HUDEP-2 (cell line): ENCODE results near the gene C20orf96.
"Not testable (repeated sequence)": the region's sequence is repeated elsewhere in the genome, so short reads cannot be mapped to it uniquely, and the experiment has no call there.

ENCODE experiments used
- DNase-seq, 76 experiments: peaks; one replicate each; lab custom pipeline; 2025; ENCODE audit not compliant: unreplicated experiment in 76 of 76; lab: John Stamatoyannopoulos, UW

C20orf96 gene, protein sequence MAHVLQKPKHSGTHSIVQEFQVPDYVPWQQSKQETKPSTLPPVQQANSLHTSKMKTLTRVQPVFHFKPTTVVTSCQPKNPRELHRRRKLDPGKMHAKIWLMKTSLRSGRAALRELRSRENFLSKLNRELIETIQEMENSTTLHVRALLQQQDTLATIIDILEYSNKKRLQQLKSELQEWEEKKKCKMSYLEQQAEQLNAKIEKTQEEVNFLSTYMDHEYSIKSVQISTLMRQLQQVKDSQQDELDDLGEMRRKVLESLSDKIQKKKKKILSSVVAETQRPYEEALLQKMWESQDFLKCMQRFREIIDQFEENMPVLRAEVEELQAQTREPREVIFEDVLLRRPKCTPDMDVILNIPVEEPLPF

DNA sequence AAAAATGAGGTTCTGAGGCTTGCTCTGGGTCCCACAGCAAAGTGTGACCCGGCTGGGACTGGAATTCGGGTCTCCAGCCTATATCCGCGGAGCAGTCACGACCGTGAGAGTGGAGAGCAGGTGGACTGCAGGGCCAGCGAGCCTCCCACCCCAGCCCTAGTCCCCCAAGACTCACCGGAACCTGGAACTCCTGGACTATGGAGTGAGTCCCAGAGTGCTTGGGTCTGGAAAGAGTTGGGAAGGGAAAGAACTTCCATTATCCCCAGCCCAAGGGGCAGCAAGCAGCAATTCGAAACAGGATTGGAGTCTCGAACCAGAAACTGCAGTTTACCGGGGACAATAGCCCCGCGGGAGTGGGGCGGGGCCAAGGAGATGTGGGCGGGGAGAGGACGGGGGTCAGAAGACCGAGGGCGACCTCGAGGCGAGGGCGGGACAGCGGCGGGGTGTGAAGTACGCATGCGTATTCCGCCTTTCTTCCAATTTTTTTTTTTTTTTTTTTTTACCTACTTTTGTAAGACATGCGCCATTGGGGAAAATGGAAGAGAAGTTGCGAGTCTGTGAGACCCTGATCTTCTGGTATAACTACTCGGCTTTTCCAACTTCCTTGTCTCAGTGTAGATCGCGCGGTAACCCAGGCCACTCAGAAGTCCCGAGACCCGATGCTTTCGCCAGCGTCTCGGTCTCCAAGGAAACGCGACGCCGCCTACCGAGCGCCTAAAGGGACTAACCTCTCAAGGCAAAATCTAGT is at the start of gene C20orf96:
Gene C20orf96, minus strand, starts transcription at position 667 of the 748 bp plus-strand sequence. Its CDS starts 140 bp downstream, at position 527.
- peak in 75 of 76 experiments; percentile 48 to 95 (median 84) for DNase-seq

DNA sequence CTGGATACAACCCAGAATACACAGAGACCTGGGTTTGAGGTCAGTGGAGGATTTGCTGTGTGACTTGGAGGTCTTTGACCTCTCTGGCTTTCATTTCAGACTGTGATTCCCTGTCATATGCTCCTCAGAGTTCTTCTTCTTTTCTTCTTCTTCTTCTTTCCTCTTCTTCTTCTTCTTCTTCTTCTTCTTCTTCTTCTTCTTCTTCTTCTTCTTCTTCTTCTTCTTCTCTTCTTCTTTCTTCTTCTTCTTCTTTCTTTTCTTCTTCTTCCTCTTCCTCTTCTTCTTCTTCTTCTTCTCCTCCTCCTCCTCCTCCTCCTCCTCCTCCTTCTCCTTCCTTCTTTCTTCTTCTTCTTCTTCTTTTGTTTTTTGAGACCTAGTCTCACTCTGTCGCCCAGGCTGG is 45.5 kb upstream of the C20orf96 start:
- not testable (repeated sequence) for DNase-seq

DNA sequence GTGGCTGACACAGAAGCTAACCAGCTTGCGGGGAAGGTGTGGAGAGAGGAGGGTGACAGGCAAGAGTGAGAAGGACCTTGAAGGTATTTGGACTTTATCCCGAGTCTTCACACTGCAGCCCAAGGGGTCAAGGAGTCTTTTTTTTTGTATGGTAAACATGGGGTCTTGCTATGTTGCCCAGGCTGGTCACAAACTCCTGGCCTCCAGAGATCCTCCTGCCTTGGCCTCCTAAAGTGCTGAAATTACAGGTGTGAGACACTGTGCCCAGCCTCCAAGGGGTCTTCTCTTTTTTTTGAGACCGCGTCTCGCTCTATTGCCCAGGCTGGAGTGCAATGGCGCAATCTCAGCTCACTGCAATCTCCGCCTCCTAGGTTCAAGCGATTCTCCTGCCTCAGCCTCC is 44.0 kb upstream of the C20orf96 start:
- no peak for DNase-seq

DNA sequence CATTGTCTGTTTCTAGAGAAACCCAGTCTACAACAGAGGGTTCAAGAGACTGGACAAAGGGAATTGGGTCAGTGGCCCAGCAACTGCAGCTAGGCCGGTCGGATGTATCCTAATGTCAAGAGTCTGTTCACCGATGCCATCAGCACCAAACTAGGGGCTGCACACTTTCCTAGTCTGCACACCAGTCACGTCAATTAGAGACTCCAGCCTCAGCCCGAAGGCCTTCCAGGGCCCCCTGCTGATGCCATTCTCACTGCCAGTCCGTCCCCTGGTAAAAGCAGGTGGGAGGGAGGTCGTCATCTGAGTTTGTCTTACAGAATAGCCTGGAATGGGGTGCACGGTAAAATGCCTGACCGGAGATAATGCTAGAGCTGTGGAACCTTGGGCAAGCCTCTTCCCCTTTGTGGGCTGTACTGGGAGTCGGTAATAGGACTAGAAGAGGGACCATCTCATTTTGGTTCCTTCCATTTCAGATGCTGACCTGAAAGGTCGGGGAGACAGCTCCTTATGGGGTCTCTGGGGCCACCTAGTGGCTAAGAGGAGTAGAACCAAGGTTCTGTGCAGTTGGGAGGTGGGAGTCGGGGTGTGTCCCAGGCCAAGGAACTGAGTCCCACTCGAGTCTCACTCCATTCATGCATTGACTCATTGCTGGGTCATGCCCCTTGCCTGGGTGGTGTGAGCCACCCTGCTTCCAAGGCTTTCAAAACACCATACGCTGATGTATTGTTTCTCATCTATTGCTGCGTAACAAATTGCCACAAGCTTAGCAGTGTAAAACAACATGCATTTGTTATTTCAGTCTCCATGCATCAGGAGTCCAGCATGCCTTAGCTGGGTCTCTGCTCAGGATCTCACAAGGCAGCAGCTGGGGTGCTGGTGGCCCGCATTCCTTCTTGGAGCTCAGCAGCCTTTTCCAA is 39.9 kb upstream of the C20orf96 start:
- DNase-seq = peak in 55 of 76 experiments; percentile 6 to 67 (median 33)

DNA sequence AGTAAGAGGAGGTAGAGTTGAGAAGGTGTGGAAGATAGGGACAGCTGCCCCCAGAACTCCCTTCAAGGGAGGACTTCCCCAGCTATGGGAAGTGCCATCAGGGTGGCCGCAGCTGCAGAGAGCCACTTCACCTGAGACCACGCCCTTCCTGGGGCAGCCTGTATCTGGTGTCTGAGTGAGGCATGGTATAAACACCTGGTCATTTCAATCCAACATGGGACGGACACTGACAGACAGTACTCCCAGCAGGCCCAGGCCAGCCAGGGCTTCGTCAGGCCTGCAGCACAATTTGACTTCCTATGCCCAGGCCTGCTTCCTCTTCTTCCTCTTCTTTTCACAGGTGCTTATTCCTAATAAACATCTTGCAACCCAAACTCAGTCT is 39.3 kb upstream of the C20orf96 start:
- no peak for DNase-seq

DNA sequence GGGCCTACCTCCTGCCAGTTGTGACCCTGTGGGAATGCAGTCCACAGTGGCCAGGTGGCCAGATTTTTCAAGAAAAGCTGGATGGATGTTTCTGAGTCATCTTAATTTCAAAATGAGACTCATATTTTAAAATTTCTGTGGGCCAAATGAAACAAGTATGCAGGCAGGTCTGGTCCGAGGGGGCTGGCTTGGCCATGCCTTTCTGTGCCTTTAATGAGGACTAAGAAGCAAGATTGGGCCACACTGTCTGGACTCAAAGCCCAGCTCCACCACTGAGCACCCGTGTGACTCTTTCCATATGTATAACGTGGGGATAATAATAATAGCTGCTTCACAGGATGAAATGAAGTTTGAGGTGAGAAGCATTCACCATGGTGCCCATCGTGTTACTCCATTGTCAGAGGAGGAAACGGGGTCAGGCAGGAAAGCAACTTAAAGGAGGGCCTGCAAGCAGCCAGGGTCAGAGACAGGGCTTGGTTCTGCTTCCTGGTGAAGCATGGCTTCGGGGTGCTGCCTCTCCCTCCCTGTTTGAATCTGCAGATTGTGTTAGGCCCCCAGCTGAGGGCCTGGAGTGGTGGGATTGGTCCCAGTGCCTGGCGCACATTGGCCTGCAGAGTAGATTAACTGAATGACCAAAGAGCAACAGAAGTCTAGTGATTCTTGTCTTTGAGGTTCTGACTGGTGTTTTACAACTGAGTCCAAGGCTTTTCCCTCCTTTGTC is 38.6 kb upstream of the C20orf96 start:
- no peak for DNase-seq

DNA sequence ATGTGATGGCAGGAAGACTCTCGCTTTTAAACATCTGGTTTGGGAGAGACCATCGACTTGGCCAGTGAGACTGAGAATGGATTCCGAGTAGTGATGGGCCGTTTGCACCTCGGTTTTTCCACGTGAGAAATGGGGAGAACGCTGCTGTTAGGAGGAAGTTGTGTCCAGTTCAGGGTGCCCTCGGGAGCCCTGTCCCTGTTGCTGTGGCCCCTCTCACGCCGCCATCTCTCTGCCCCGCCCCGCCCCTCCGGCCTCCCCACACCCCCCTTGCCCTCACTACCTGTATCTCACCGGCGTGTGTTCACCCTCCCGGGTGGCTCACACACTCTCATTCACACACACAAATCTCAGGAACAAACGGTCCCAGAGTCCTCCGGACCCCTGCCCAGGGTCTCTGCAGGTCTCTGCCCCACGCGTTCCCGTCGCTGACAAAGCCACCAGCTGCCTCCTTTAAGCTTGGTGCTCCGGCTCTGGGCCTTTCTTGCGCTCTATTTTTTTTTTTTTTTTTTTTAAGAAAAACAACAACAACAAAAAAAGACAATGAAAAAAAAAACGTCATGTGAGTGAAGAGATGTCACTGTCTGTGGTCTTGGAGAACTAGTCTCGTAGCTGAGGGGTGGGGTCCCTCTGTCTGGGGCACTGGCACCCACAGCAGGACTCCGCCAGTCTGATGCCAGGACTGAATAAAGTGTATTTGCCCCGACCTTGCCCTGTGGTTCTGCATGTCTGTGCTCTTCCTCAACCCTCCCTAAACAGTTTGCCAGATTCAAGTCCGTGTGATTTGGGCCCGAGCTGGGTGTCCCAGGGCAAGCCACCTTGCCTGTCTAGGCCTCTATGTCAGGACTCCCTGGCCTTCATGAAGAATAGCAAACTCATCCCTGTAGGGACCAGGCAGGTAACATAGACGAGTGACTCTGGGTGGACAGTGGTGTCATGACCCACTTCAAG is 37.8 kb upstream of the C20orf96 start:
- peak in 1 of 76 experiments; percentile 9 for DNase-seq

DNA sequence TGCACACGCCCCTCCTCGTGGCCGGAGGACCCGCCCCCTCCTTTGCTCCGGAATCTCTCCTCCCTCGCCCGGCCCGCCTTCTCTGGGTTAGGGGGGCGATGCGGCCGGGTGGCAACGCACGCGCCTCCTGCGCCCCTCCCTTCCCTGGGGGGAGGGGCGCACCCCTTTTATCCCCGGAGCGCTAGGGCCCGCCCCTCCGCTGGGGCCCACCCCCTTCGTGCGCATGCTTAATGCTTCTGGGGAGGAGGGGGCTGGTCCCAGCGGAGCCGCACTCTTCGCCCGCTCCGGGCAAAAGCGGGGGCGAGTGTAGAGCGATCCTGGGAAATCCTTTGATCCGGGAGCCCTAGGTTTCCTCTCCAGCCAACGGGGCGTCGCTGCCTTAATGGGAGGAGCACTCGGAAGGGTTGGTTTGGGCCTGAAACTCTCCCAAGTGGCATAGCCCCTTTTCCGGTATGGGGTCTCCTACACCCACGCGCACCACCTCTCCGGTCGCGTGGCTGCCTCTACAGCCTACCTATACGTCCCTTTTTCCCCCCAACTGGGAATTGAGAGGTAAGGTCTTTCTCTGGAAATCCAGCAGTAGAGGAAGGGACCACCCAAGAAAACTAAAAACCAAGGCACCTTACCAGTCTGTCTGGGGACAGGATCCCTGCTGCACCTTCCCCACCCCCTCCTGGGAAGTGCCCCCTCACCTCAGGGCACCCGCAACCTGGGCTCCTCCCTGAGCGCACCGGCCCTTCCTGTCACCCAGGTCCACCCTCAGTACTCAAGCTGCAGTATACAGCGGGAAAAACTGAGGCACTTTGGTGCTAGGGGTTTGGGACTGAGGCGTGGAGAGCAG is 36.9 kb upstream of the C20orf96 start:
- peak in 69 of 76 experiments; percentile 23 to 83 (median 63) for DNase-seq

DNA sequence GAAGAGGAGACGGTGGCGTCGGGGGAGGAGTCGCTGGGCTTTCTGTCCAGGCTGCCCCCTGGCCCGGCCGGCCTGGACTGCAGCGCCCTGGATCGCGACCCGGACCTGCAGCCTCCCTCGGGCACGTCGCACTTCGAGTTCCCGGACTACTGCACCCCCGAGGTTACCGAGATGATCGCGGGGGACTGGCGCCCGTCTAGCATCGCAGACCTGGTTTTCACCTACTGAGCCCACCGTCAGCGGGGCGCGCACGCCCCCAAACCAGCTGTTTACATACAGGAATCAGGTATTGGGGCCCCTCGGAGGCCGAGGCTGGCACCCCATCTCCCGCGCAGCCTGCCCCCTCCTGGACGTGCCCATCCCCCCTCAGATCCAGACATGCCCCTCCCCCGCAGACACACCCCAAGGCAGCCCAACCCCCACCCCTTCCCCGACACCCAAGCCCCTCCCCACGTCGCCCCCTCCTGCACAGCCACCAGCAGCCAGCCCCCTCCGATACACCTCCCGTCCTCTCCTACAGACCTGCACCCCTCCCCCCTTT is 36.2 kb upstream of the C20orf96 start:
- DNase-seq = peak in 9 of 76 experiments; percentile 14 to 54 (median 42)

DNA sequence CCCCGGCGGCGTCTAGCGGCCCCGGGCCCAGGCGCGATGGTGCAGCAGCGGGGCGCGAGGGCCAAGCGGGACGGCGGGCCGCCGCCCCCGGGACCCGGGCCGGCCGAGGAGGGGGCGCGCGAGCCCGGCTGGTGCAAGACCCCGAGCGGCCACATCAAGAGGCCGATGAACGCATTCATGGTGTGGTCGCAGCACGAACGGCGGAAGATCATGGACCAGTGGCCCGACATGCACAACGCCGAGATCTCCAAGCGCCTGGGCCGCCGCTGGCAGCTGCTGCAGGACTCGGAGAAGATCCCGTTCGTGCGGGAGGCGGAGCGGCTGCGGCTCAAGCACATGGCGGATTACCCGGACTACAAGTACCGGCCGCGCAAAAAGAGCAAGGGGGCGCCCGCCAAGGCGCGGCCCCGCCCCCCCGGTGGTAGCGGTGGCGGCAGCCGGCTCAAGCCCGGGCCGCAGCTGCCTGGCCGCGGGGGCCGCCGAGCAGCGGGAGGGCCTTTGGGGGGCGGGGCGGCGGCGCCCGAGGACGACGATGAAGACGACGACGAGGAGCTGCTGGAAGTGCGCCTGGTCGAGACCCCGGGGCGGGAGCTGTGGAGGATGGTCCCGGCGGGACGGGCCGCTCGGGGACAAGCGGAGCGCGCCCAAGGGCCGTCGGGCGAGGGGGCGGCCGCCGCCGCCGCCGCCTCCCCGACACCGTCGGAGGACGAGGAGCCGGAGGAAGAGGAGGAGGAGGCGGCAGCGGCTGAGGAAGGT is 35.5 kb upstream of the C20orf96 start:
- peak in 42 of 76 experiments; percentile 2 to 72 (median 32) for DNase-seq

DNA sequence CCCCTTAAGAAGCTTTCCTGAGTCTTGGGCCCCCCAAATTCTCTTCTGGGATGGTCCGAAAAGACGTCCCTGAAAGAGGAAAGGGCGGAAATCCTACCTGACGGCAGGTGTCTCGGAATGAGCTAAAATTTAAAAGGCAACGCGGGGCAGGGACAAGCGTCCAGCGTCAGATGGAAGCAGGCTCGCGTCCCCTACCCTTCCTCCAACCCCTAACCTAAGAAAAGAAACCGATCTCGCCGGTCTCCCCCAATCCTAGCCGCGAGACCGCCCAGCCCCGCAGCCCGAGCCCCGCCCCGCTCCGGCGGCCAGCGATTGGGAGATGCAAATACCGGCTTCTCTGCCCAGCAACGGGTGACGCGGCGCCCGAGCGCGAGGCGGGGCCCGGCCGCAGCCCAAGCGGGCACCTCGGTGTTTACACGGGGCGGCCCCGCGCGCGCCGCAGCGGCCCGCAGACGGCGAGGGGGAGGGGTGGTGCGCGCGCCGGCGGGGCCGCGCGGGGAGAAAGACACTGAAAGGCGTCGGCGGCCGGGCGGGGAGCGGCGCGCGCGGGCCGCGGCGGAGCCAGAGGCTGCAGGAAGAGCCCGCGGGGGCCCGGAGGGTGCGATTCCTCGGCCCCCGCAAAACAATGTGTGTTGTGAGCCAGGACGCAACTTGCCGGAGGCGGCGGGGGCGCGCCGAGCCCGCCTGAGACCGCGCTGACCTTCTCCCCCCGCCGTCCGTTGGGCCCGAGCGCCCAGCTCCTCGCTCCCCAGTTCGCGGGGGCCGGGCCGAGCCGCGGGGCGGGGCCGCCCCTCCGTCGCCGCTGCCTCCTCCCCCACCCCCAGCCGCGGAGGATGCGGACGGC is 34.7 kb upstream of the C20orf96 start, which contains the start of gene SOX12:
Gene SOX12, plus strand, starts transcription at position 508 of the 844 bp plus-strand sequence. CDS start 373 bp downstream, outside the sequence.
- DNase-seq = peak; percentile 45 to 98 (median 93)

DNA sequence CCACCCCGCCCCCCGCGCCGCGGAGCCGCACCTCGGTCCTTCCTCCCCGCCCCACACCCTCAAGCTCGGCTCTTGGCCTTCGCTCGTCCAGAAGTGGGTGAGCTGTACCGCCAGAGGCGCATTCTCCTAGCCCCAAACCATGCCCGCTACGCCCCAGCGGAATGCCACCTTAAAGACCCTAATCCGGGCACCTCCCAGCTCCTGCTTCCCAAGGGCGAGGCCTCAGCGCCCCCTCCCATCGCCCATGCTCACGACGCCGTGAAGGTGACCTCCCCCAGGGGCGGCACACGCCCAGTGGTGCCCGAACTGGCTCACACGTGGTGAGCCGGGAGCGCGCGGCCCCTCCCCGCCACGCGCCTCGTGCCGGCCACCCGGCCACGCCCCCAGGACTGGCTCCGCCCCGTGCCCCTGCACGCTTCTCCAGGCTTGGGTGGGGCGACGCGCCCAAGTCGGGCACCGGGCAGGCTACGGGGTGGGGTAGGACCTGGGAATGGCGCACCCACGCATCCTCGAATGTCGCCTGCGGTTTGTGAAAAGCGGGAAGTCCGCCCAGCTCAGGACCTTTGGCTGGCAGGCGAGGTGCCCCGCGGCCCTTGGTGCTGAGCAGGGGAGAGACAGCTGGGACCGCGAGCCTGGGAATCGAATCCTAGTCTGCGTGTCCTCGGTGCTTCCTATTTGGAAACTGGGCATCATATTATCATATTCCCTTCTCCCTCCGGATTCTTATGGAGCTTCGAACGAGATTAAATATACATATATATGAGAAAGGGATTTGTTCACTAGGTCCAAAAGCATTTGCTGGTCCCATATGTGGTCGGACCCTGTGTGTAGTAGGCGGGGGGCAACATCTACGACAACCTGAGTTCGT is 33.9 kb upstream of the C20orf96 start:
- peak in 75 of 76 experiments; percentile 18 to 97 (median 89) for DNase-seq

DNA sequence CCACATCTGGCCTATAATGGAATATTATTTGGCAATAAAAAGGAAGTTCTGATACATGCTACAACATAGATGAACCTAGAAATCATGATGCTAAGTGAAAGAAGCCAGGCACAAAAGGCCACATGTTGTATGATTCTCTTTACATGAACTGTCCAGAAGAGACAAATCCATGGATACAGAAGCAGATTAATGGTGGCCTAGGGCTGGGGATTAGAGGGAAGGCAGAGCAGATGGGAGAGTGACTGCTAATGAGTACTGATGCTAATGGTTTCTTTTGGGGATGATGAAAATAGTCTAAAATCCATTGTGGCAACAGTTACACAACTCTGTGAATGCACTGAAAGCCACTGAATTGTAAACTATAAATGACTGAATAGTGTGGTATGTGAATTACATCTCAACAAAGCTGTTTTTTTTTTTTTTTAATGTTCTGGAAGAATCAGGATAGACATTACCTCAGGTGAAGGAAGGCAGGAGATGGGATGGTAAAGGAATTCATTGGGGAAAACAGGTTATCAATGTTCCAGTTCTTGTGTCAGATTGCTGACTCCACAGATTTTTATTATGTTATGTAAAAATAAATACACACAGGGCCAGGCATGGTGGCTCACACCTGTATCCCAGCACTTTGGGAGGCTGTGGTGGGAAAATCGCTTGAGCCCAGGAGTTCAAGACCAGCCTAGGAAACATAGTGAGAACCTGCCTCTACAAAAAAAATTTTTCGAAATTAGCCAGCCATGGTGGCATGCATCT is 25.9 kb upstream of the C20orf96 start:
- no peak for DNase-seq

DNA sequence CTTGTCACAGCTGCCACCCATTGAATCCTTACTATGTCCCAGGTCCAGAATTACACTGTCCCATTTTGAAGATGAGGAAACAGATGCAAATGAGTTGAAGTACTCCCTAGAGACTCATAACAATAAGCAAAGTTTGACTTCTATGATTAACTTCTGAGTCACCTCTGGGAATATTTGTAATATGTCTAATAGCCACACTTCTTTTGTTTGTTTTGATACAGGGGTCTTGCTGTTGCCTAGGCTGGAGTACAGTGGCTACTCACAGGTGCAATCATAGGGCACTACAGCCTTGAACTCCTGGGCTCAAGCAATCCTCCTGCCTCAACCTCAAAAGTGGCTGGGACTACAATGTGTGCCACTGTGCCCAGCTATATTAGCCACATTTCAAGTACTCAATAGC is 23.4 kb upstream of the C20orf96 start:
- no peak for DNase-seq
